G401 (cell line): ENCODE results near the gene PIGC. TPM values are rescaled to one million over a fixed set of nuclear protein-coding genes. Genes with fewer than 3 reads are reported as not detected.

Experiments used
- DNase-seq: peaks from one replicate; pipeline ENCODE4 v3.0.0-alpha.2; 2015; ENCODE audit warnings: low spot score
- in situ Hi-C: cut with HindIII; loops from 2 replicates; pipeline ENCODE4 v1.10.0; 2016; ENCODE audit warnings: low sequenced_read_pairs, mixed read lengths
- total RNA-seq: library from RNA; depleted of rRNA; stranded (reverse); fragments of >200 nt; shearing (Covaris generic); gene quantifications from 2 replicates; pipeline ENCODE4 v1.2.3, GENCODE V29; 2014; rRNA removed

PIGC gene
- total RNA-seq, 1 experiment from 2014 or later = 74.0 TPM

- in situ Hi-C loops = no loop called here
- DNase-seq = peak; percentile 55
These were observed 39.7 kb downstream of the PIGC start for GRCh38 chr1:172404121-172404520.

GRCh38 chr1:172402878-172403569 lies 40.8 kb downstream of the PIGC start:
- no peak for DNase-seq
- in situ Hi-C loops = no loop called here

DNA sequence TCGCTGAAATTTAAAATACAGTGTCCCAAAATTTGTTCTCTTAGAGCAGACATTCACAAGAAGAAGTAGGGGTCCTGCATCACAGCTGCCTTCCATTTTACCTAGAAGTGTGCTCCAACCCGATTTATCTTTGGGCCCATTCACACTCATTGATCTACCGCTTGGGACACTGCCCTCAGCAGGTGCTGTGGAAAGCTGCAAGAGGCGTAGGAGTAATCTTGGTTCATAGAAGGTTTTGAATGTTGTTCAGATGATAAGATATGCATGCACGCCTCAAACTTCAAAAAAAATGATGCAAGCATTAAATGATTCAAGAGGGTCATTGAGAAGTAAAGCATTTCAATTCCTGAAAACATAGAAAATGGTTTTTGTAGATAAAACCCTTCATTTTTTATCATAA lies 42.0 kb downstream of the PIGC start:
- in situ Hi-C loops = no loop called here
- no peak for DNase-seq

DNA sequence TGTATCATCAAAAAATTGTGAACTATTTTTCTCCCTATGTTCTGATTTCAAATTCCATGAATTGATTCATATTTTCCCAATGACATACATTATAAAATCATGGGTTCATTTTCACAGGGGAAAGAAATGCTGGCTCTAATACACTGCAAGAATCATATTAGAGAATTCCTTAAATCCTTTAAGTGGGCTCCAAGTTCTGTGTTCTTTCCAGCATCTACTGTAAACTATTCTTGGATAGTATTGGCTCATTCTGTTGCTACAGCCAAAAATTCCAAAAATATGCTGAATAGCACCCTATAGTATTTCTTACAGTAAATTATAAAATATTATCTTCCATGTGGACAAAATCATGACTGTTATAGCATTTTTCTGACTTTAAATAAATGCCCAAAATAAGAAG lies 42.4 kb downstream of the PIGC start:
- in situ Hi-C loops = no loop called here

GRCh38 chr1:172400722-172401105 lies 43.2 kb downstream of the PIGC start:
- in situ Hi-C loops = no loop called here
- DNase-seq = no peak

More for the DNA sequence above, 42.4 kb downstream of the PIGC start:
- no peak for DNase-seq

DNA sequence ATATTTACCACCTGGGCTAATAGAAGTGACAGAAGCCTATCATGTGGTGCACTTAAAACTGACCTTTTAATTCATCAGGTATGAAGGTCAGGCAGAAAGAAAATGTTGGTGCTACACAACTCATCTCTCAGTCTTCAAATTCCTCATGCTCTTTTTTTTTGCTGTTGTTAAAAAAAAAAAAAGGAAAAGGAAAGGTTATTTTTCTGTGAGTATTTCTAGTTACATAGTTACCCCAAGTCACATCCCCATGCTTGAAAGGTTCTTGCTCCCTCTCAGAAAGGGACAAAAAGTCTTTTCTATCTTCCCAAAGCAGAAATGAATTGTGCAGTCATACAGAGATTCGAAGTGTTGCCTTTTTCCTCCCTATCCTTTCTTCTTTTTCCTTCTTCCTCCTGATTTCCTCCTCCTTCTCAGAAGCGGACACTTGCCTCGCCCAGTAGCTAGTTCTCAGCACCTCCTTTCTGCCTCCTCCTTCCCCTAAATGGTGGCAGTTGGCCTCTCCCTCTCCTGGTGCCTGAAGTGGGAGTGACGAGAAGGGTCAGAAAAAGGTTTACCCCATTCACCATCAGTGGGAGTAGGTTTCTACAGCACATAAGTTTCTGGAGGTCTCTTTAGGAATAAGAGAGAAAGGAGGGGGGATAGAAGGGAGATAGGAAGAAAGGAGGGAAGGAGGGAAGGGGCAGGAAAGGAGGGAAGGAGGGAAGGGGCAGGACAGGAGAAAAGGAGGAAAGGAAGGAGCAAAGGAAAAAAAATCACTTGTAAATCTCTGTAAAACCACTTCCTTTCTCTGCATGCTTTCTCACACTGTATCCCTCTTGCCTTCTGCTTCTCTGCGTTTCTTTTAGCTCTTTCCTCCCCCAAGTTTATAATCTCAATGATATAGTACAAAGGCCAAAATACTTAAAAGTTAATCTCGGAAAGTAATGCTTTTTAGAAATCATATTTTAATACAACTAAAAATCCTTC lies 43.8 kb downstream of the PIGC start:
- in situ Hi-C loops = no loop called here

GRCh38 chr1:172398970-172399755 lies 44.7 kb downstream of the PIGC start:
- peak; percentile 72 for DNase-seq
- in situ Hi-C loops = no loop called here

More for the DNA sequence above, 43.8 kb downstream of the PIGC start:
- peak; percentile 50 for DNase-seq

DNA sequence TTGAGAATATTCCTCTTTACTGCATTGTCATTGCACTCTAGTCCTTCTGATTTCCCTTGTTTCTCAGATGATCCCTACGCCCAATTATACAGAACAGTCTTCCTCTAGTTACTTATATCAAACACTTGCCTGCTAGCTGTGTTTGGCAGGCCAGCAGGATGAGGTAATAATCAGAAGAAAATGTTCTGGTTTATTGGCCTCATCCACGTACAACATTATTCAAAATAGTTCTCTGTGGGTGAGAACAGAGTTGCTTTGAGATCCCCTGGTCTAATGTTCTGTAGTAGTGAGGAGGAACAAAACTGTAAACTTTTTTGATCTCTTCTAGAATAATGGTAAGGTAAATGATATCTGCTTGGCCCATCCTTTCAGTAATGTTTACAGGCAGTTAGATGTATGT lies 45.7 kb downstream of the PIGC start:
- in situ Hi-C loops = no loop called here
- no peak for DNase-seq

GRCh38 chr1:172397633-172398032 lies 46.2 kb downstream of the PIGC start:
- in situ Hi-C loops = no loop called here
- DNase-seq = no peak

GRCh38 chr1:172397221-172397620 lies 46.6 kb downstream of the PIGC start:
- in situ Hi-C loops = no loop called here
- DNase-seq = no peak

DNA sequence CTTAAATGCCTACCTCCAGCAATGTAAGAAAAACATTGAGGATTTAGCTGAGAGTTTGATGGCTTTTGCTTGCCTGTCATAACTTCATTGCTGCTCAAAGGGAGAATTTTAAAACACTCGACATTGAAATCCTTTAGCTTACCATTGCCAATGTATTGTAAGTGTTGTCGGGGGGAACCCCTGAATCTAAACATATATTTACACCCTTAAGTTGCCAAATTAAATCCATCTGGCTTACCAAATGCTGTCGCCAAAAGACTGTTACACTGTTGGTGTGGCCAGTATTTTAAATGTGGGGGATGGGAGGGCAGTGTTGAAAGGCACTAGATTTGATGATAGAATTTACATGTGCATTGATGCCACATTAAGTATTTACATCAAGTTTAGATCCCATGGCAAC lies 48.3 kb downstream of the PIGC start:
- no peak for DNase-seq
- in situ Hi-C loops = no loop called here

DNA sequence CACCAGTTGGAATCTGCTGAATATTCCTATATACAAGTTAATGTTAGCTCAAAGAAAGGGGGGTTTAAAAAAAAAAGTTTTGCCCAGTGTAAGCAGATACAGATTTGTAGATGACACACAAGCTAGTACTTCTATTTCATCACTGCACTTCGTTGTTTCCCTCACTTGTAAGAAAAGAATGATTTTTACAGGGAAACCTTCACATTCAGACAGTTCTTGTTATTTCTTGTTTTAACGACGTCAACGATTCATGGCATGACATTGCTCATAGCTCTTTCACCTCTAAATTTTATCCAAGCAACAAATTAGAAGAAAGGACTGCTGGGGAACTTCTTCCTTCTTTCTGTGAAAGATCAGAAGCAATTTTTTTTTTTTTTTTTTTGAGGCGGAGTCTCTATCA lies 49.1 kb downstream of the PIGC start:
- no peak for DNase-seq
- in situ Hi-C loops = no loop called here

DNA sequence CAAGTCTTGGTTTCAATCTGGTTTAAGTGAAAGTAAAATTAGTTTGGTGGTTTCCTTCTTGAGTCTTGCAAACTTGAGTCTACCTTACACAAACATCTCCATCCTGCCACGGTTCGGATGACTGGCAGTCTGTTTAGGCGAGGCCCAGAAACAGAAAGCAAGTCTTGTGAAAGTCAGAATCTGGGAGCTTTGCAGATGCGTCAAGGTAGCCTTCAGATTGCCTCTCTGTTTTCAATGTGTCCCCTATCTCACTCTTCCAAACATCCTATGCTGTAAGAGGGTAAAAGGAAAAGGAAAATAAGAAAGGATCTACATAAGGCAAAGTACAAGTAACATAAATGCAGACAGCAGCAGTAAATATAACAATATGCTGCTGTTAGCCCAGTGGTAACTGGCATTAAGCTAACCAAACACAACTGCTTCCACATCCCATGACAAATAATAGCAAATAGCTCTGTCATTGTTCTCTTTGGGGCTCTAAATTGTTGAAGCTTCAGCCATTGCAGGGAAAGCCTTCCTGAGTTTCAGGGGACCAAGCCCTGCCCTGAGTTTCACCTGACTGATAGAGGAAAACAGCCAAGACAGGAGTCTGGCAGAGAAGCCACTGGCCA lies 49.6 kb downstream of the PIGC start:
- no peak for DNase-seq
- in situ Hi-C loops = no loop called here

DNA sequence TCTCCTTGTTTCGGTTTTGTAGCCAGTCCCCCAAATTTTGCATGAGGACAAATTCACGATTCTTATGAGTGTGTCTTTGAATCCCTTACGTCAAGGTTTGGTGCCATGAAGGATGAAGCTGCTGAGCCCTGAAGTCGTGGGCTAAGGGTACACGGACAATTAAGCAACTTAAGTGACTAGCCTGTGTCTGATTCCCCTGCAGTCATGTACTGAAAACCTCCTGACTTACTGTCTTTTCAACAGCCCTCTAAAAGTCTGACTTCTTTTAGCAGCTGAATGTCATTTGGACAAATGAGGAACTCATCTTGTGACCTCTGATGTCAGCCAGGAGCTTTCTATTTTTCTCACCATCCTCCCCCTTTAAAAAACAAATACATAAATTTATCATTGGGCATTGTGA lies 50.5 kb downstream of the PIGC start:
- in situ Hi-C loops = no loop called here
- DNase-seq = no peak

GRCh38 chr1:172391976-172392375 lies 51.9 kb downstream of the PIGC start:
- in situ Hi-C loops = no loop called here
- peak; percentile 64 for DNase-seq

Other genes with a start within 250 kb of the PIGC start
- not detected in 2 replicates for gene C1orf105, start 23.4 kb downstream of the PIGC start, total RNA-seq
- 12.7 and 22.1 TPM in 2 replicates for gene SUCO, start 89.1 kb upstream of the PIGC start, total RNA-seq
- gene FASLG, start 215.0 kb upstream of the PIGC start, total RNA-seq = not detected in 2 replicates